GM21717 (cell line): ENCODE measurements around the gene CNIH3.

ENCODE experiments used
- ATAC-seq: cut with Tn5 transposase; IDR thresholded peaks from one replicate; pipeline ENCODE4 v1.9.1; 2021; ENCODE audit warnings: mild to moderate bottlenecking, moderate library complexity; ENCODE audit not compliant: unreplicated experiment

Gene CNIH3

DNA sequence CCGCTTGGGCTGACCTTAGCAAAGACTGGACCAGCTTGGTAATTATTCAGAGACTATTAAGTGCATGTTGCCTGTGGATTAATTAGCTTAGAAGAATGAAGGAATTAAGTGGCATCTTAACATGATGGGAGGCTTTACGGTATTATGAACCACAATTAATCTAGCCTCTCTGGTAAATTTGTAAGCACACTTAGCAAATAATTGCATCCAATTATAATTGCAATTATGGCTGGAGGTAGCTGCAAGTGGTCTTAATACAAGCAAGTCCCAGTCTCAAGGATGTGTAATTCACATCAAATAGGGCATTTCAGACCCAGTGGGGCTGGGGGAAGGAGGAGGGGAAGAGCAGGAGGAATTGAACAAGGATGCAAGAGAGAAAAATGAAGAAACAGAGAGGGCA, 151.6 kb downstream of the CNIH3 start:
- no peak for ATAC-seq

DNA sequence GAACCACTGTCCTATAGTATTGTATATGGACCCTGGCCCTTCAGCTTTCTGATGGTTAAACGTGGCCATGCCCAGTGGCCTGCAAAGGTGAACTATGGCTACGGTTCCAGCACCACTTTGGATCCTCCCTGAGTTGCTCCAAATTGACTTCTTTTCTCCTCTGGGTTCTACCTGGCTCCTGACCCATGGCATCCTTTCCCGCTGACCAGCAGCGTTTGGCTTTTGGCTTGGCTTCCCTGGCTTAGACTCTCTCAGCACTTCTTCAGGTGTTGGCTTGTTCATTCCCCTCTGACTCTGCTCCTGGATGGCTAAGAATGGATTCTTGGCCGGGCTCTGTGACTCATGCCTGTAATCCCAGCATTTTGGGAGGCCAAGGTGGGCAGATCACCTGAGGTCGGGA, 152.9 kb downstream of the CNIH3 start:
- ATAC-seq, result no peak

- no peak for ATAC-seq
Observed at GRCh38 chr1:224769452-224770335, 153.6 kb downstream of the CNIH3 start.

DNA sequence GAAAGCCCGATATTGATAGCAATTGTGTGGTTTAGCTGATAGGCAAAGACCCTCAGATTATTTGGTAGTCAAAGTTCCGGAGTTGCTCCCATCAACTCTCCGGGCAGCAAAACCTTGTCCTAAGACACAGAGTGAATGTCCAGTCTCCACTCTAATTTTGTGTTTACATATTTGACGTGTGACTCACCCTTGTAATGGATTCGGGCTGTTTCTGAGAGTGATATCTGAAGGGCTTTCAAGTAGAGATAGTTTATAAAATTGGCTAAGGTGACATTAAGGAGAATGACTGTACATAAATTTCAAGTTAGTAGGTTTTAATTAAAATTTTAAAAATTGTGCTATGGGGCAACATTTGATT, 154.2 kb downstream of the CNIH3 start:
- ATAC-seq, result no peak

- no peak for ATAC-seq
Observed at GRCh38 chr1:224773646-224774045, 157.5 kb downstream of the CNIH3 start.

- no peak for ATAC-seq
Observed at GRCh38 chr1:224774378-224774777, 158.3 kb downstream of the CNIH3 start.

DNA sequence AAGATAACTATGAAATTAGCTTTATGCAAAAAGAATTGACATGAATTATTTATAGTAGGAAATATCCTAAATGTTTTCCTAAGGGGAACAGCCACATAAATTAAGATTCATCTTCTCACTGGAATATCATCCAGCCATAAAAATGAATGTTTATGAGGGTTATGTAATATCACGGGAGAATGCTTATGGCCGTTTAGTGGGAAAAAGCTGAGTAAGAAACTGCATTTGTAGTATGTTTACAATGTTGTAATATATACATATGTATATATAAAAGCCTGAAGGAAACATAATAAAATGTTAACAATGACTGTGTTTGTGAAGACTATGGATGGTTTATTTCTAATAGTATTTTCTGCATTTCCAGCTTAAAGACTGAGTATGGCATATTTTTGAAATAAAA, 161.1 kb downstream of the CNIH3 start:
- no peak for ATAC-seq

- no peak for ATAC-seq
Observed at GRCh38 chr1:224779536-224779935, 163.4 kb downstream of the CNIH3 start.

GRCh38 chr1:224780736-224781135, 164.6 kb downstream of the CNIH3 start:
- no peak for ATAC-seq

GRCh38 chr1:224781800-224782199, 165.7 kb downstream of the CNIH3 start:
- no peak for ATAC-seq

DNA sequence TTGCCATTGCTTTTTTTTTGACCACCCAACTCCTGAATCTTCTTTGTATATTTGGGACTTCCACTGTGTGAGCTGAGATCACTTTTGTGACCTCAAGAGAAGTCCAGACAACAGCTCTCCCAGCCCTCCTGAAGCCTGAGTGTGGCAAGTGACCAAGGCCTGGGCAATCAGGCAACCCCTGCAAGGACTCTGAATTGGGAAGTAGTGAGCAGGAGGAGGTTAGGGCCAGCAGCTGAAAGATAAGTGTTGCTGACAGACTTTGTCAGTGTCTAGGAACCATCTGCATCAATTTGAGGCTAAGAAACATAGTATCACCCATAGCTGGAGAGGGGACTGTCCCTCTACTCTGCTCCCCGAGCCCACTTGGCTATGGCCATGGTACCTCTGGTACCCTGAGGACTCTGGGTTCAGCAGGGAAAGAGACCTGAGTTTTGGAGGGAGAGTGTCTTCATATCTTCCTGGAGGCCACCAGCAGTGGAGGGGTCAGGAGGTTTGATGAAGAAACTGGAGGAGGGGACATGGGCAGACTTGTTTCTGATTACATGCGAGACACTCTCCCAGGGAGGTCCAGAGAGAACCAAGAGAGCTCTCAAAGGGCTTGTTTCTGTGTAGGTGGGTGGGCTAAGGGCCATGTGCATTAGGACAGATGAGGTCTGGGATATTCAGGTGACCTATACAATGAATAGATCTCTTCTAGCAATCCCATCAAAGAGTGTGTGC, 166.3 kb downstream of the CNIH3 start:
- no peak for ATAC-seq

DNA sequence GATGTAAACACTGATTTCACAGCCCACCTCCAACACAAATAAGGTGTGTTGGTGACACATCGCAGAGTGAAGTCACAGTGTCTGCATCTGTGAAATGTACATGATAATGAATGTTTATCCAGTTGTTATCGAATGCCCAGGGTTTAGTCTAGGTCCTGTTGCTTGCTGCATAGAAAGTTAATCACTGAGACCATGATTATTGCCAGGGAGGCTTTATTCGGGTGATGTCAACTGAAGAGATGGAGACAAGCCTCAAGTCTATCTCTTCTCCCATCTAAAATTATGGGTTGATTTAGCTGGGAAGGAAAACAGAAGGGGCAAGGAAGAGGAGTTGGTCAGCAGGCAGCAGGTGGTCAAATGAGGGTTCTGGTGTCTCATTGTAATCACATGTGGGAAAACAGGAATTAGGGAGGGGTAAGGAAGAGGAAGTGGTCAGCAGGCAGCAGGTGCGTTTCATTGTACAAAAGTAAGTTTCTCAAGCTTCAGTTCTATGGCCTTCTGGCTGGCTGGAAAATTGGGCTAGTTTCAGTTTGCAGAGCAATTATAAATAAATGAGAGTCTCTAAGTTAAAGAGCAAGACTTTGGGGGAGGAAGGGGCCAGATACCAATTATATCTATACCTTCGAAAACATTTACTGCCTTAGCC, 167.0 kb downstream of the CNIH3 start:
- no peak for ATAC-seq

- no peak for ATAC-seq
Observed at GRCh38 chr1:224784265-224785039, 168.3 kb downstream of the CNIH3 start.

DNA sequence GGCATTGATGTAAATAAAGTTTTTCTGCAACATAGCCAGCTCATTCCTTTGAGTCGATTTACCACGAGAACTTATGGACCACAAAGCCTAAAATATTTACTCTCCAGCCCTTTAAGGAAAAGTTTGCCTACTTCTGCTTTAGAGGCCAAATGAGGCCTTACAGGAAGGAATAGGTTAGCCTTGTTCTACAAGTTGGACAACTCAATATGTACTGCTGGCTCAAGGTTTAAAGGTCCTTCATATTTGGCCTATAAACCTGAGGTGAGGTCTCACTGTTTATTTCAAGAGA, 168.9 kb downstream of the CNIH3 start:
- no peak for ATAC-seq

DNA sequence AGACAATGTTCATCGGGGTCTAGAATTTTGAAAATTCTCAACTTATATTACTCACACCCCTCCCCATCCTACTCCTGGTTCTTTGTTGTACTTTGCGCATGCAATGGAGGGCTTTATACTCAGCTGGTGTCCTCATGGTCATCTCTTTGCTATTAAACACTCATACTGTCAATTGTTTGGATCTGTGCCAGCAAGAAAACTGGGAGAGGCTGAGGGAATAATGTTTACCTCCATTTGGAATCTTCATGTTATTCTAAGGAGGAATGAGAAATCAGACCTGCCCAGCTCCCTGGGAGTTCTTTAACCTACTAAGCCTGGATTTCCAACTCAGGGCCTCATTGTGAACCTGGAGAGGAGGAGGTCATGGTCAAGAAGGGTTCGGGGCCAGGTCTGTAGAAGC, 169.5 kb downstream of the CNIH3 start:
- ATAC-seq, result no peak

- no peak for ATAC-seq
Observed at GRCh38 chr1:224786533-224787250, 170.6 kb downstream of the CNIH3 start.

GRCh38 chr1:224789311-224789710, 173.2 kb downstream of the CNIH3 start:
- ATAC-seq, result no peak
